Measurements from ENCODE around the gene CPS1. TPM values are rescaled to one million over a fixed set of nuclear protein-coding genes. Genes with fewer than 3 reads are reported as not detected.

Gene CPS1
- total and polyA plus RNA-seq, 2 of the 4 experiments (the other 2 are of a cell fraction), result 5.4 to 20.1 TPM

- dilution Hi-C loops (cut with HindIII; ENCODE audit: low sequenced_read_pairs, unreplicated experiment), result no loop called here
- no CpG with 5 or more reads among the region's 3 CpGs for WGBS, 2 experiments (ENCODE audit: extremely low coverage in 2 of 2, insufficient read length in 1 of 2)
- BruUV-seq (replicated peaks), result no TSS peak
Measured at GRCh38 chr2:210676067-210676466, 119.7 kb downstream of the CPS1 start.

More at GRCh38 chr2:210676067-210676466, 119.7 kb downstream of the CPS1 start:
- Histone ChIP-seq H4K5ac (ENCODE audit: low read depth, low read length) (no peak overlapping the region), H2AFZ (replicated peaks; ENCODE audit: low read length, poor library complexity) (no peak overlapping the region), H2BK20ac (ENCODE audit: low read depth, low read length) (no peak overlapping the region), H3K14ac (replicated peaks; ENCODE audit: low read depth, low read length) (no peak overlapping the region), H2AK5ac (ENCODE audit: low read depth, low read length) (no peak overlapping the region), H2AK9ac (replicated peaks; ENCODE audit: low read depth, low read length, poor library complexity) (no peak overlapping the region), H3K56ac (ENCODE audit: extremely low read depth, insufficient read depth, low read length) (no peak overlapping the region), H3K27ac (ENCODE audit: insufficient read depth, low read length) (no peak overlapping the region), H3K79me1 (ENCODE audit: low read depth in 1 of 2, low read length in 2 of 2) (no peaks in the 10 kb centered on the region), H3K9ac (ENCODE audit: low read depth, low read length) (no peak overlapping the region), H3K4ac (ENCODE audit: low read depth, low read length) (no peak overlapping the region), H3K4me2 (ENCODE audit: low read depth, low read length) (no peak overlapping the region), H3K9me1 (ENCODE audit: insufficient read depth, low read length) (no peaks in the 10 kb centered on the region), H3K4me1 (ENCODE audit: control insufficient read depth, insufficient read depth, low read length) (no peaks in the 10 kb centered on the region), H2BK5ac (ENCODE audit: low read depth, low read length, poor library complexity, severe bottlenecking) (no peak overlapping the region), H4K8ac (ENCODE audit: low read depth in 2 of 2, low read length in 2 of 2) (no peak overlapping the region), H3K4me3 (ENCODE audit: insufficient read depth, low read depth, low read length) (no peak overlapping the region), H3K23ac (ENCODE audit: low read depth, low read length) (no peak overlapping the region), H4K91ac (ENCODE audit: insufficient read depth, low read depth, low read length) (no peak overlapping the region), H3K27me3 (ENCODE audit: control insufficient read depth, insufficient read depth, low read length) (no peaks in the 10 kb centered on the region), H4K20me1 (ENCODE audit: insufficient read depth, low read length) (no peaks in the 10 kb centered on the region), H3K9me3 (ENCODE audit: control insufficient read depth, insufficient read depth, low read length) (no peaks in the 10 kb centered on the region), H2BK15ac (ENCODE audit: low read depth, low read length) (no peak overlapping the region), H3K36me3 (ENCODE audit: control insufficient read depth, insufficient read depth, low read length) (no peaks in the 10 kb centered on the region), H2BK120ac (ENCODE audit: low read depth, low read length) (no peak overlapping the region), H3K18ac (ENCODE audit: low read depth, low read length) (no peak overlapping the region)
- CTCF ChIA-PET, result no interaction called here
- no peak for ATAC-seq (ENCODE audit: low read depth)
- TF ChIP-seq RCOR1 (IDR thresholded peaks at IDR 0.05; ENCODE audit: insufficient replicate concordance, low read length), result no peak
- TF ChIP-seq MXI1 (IDR thresholded peaks at IDR 0.05; ENCODE audit: borderline replicate concordance, low read depth, low read length), result no peak
- no peak for TF ChIP-seq MAZ (IDR thresholded peaks at IDR 0.05; ENCODE audit: borderline replicate concordance, low read depth, low read length)
- TF ChIP-seq NFE2L2 (IDR thresholded peaks at IDR 0.05; ENCODE audit: low read depth, low read length), result no peak
- TF ChIP-seq FOS (IDR thresholded peaks at IDR 0.05; ENCODE audit: low read depth, low read length), result no peak
- TF ChIP-seq, protein P1, sequence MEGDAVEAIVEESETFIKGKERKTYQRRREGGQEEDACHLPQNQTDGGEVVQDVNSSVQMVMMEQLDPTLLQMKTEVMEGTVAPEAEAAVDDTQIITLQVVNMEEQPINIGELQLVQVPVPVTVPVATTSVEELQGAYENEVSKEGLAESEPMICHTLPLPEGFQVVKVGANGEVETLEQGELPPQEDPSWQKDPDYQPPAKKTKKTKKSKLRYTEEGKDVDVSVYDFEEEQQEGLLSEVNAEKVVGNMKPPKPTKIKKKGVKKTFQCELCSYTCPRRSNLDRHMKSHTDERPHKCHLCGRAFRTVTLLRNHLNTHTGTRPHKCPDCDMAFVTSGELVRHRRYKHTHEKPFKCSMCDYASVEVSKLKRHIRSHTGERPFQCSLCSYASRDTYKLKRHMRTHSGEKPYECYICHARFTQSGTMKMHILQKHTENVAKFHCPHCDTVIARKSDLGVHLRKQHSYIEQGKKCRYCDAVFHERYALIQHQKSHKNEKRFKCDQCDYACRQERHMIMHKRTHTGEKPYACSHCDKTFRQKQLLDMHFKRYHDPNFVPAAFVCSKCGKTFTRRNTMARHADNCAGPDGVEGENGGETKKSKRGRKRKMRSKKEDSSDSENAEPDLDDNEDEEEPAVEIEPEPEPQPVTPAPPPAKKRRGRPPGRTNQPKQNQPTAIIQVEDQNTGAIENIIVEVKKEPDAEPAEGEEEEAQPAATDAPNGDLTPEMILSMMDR (conservative IDR thresholded peaks at IDR 0.05; ENCODE audit: low read depth, low read length), result no peak
- TF ChIP-seq SMC3 (IDR thresholded peaks at IDR 0.05; ENCODE audit: low read depth, low read length), result no peak
- TF ChIP-seq, protein P2, sequence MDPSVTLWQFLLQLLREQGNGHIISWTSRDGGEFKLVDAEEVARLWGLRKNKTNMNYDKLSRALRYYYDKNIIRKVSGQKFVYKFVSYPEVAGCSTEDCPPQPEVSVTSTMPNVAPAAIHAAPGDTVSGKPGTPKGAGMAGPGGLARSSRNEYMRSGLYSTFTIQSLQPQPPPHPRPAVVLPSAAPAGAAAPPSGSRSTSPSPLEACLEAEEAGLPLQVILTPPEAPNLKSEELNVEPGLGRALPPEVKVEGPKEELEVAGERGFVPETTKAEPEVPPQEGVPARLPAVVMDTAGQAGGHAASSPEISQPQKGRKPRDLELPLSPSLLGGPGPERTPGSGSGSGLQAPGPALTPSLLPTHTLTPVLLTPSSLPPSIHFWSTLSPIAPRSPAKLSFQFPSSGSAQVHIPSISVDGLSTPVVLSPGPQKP (IDR thresholded peaks at IDR 0.05; ENCODE audit: borderline replicate concordance, low read depth, low read length), result no peak
- no peak for TF ChIP-seq BHLHE40 (IDR thresholded peaks at IDR 0.05; ENCODE audit: low read depth, low read length)
- TF ChIP-seq POLR2A (IDR thresholded peaks at IDR 0.05; ENCODE audit: low read depth, low read length), result no peak
- no peak for TF ChIP-seq RFX5 (IDR thresholded peaks at IDR 0.05; ENCODE audit: low read depth, low read length)
- TF ChIP-seq CEBPB (IDR thresholded peaks at IDR 0.05; ENCODE audit: low read depth, low read length), result no peak
- TF ChIP-seq CHD1 (IDR thresholded peaks at IDR 0.05; ENCODE audit: low read depth, low read length), result no peak
- no peak for TF ChIP-seq MAFK (IDR thresholded peaks at IDR 0.05; ENCODE audit: low read depth, low read length)
- no peak for TF ChIP-seq RAD21 (IDR thresholded peaks at IDR 0.05; ENCODE audit: low read length)
- intact Hi-C loops (cut with micrococcal nuclease) (no loop called here), in situ Hi-C loops (cut with MboI; ENCODE audit: low sequenced_read_pairs) (no loop called here)
- POLR2A ChIA-PET (ENCODE audit: unreplicated experiment), result no interaction called here
- no peak for DNase-seq

Data from IMR-90 (cell line).